ENCODE data around the gene CAMP.
"Not testable (repeated sequence)": the region's sequence is repeated elsewhere in the genome, so short reads cannot be mapped to it uniquely, and the experiment has no call there.

The CAMP gene

GRCh38 chr3:48268936-48269561, 45.8 kb downstream of the CAMP start:
- Histone ChIP-seq H3K27ac (no peak overlapping the region), H3K4me3 (no peak overlapping the region)
- no peak for TF ChIP-seq CTCF (IDR thresholded peaks at IDR 0.05)
- no peak for DNase-seq (ENCODE audit: low spot score)

DNA sequence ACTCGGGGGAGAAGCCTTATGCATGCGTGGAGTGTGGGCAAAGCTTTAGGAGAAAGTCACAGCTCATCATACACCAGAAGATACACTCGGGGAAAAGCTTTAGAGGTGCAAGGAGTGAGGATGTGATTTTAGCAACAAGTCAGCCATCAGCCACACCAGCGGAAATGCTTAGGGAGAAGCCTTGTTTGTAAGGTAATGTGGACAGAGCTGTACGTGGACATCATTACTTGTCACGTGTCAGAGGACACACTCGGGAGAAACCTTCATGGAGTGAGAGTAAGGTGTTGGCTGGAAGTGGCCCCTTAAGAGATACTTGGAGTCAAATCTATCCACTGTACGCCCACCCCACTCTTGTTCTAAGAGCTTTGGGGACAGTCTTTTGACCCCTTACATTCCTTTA, 46.3 kb downstream of the CAMP start:
- TF ChIP-seq CTCF (IDR thresholded peaks at IDR 0.05): no peak
- no peak overlapping the region for H3K4me3 ChIP-seq
- DNase-seq (ENCODE audit: low spot score): no peak
- no peak overlapping the region for H3K27ac ChIP-seq

GRCh38 chr3:48270306-48270705, 47.0 kb downstream of the CAMP start:
- H3K4me3 ChIP-seq: no peak overlapping the region
- no peak overlapping the region for H3K27ac ChIP-seq
- no peak for TF ChIP-seq CTCF (IDR thresholded peaks at IDR 0.05)

DNA sequence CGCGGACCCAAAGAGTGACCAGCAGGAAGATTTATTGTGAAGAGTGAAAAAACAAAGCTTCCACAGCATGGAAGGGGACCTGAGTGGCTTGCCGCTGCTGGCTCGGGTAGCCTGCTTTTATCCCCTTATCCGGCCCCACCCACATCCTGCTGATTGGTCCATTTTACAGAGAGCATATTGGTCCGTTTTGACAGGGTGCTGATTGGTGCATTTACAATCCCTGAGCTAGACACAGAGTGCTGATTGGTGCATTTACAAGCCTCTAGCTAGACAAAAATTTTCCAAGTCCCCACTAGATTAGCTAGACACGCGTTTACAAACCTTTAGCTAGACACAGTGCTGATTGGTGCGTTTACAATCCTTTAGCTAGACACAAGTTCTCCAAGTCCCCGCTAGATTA, 47.9 kb downstream of the CAMP start:
- not testable (repeated sequence) for DNase-seq (ENCODE audit: low spot score); H3K4me3 ChIP-seq; H3K27ac ChIP-seq

More at GRCh38 chr3:48270306-48270705, 47.0 kb downstream of the CAMP start:
- DNase-seq (ENCODE audit: low spot score): no peak

DNA sequence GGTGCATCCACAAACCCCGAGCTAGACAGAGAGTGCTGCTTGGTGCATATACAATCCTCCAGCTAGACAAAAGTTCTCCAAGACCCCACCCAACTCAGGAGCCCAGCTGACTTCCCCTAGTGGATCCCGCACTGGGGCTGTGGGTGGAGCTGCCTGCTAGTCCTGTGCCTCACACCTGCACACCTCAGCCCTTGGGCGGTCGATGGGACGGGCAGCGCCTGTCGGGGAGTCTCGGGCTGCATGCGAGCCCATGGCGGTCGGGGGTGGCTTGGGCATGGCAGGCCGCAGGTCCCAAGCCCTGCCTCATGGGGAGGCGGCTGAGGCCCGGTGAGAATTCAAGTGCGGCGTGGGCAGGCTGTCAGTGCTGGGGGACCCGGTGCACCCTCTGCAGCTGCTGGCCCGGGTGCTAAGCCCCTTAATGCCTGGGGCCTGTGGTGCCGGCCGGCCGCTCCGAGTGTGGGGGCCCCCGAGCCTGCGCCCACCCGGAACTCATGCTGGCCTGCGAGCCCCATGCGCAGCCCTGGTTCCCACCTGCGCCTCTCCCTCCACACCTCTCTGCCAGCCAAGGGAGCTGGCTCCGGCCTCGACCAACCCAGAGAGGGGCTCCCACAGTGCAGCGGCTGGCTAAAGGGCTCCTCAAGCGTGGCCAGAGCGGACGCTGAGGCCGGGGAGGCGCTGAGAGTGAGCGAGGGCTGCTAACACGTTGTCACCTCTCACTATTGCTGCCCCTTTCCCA, 48.6 kb downstream of the CAMP start:
- DNase-seq (ENCODE audit: low spot score): no peak
- H3K27ac ChIP-seq: no peak overlapping the region
- TF ChIP-seq CTCF (IDR thresholded peaks at IDR 0.05): no peak
- H3K4me3 ChIP-seq: no peak overlapping the region

GRCh38 chr3:48273594-48274211, 50.4 kb downstream of the CAMP start:
- Histone ChIP-seq H3K4me3 (no peak overlapping the region), H3K27ac (no peak overlapping the region)
- TF ChIP-seq CTCF (IDR thresholded peaks at IDR 0.05): peak; percentile 73
- DNase-seq (ENCODE audit: low spot score): no peak

DNA sequence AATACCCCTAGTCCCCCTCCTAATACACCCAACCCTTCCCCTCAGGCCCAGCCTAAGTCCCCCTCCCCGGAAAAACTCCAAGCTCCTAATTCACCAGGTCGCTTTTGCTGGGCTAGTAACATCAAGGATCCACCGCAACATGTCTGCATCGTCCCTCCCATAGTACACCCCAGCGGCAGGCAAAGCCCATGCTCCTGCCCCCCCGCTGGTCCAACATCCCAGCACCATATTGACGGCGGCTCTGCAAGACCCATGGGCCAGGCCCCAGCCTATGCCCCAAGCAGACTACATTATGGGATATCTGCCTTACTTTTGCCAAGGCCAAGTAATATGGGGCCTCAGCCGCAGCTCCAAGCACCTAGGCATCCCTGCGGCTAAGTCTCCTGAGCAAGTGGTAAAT, 51.2 kb downstream of the CAMP start:
- TF ChIP-seq CTCF (IDR thresholded peaks at IDR 0.05): no peak
- Histone ChIP-seq H3K27ac (no peak overlapping the region), H3K4me3 (no peak overlapping the region)
- DNase-seq (ENCODE audit: low spot score): no peak

Measured in coronary artery (tissue), 2 donors.